H9 (cell line): ENCODE measurements around the gene PRAC2. TPM values are rescaled to one million over a fixed set of nuclear protein-coding genes. Genes with fewer than 3 reads are reported as not detected.

ENCODE experiments used
- DNase-seq: peaks from one replicate; pipeline ENCODE4 v3.0.0-alpha.2; 2017
- H2AFZ ChIP-seq: one replicate; pipeline ENCODE4 v1.6.1; 2013; ENCODE audit warnings: mild to moderate bottlenecking, low read length, control low read depth, moderate library complexity
- H2AK5ac ChIP-seq: 2 replicates; pipeline ENCODE4 v1.6.1; 2013; ENCODE audit warnings: low read length, control low read depth, mixed read lengths; ENCODE audit not compliant: insufficient read length
- H2BK120ac ChIP-seq: one replicate; pipeline ENCODE4 v1.6.1; 2013; ENCODE audit warnings: low read depth, mild to moderate bottlenecking, low read length, control low read depth, inconsistent platforms; ENCODE audit not compliant: poor library complexity, severe bottlenecking
- H2BK12ac ChIP-seq: 2 replicates; pipeline ENCODE4 v1.6.1; 2013; ENCODE audit warnings: low read length, control low read depth, mixed read lengths, low read depth; ENCODE audit not compliant: insufficient read length
- H2BK15ac ChIP-seq: 2 replicates; pipeline ENCODE4 v1.6.1; 2013; ENCODE audit warnings: low read depth, low read length, control low read depth
- H2BK20ac ChIP-seq: one replicate; pipeline ENCODE4 v1.6.1; 2013; ENCODE audit warnings: low read depth, mild to moderate bottlenecking, low read length, control low read depth, inconsistent platforms; ENCODE audit not compliant: poor library complexity, severe bottlenecking
- H2BK5ac ChIP-seq: 2 replicates; pipeline ENCODE4 v1.6.1; 2013; ENCODE audit warnings: low read length, control low read depth, mixed read lengths; ENCODE audit not compliant: insufficient read length
- H3K14ac ChIP-seq: 2 replicates; pipeline ENCODE4 v1.6.1; 2013; ENCODE audit warnings: low read length, control low read depth; ENCODE audit not compliant: insufficient read depth
- H3K18ac ChIP-seq: 2 replicates; pipeline ENCODE4 v1.6.1; 2013; ENCODE audit warnings: low read depth, mild to moderate bottlenecking, mixed read lengths, low read length, control low read depth; ENCODE audit not compliant: insufficient read length
- H3K23ac ChIP-seq: 2 replicates; pipeline ENCODE4 v1.6.1; 2013; ENCODE audit warnings: low read length, control low read depth, mixed read lengths, low read depth; ENCODE audit not compliant: insufficient read length
- H3K23me2 ChIP-seq: 2 replicates; pipeline ENCODE4 v1.6.1; 2013; ENCODE audit warnings: low read depth, mild to moderate bottlenecking, mixed read lengths, low read length, control low read depth; ENCODE audit not compliant: insufficient read length, poor library complexity, severe bottlenecking
- H3K27ac ChIP-seq: 2 replicates; pipeline ENCODE4 v1.5.1; 2013; ENCODE audit warnings: low read length, control low read depth, mixed read lengths, low read depth; ENCODE audit not compliant: insufficient read length
- H3K27me3 ChIP-seq: 2 replicates; pipeline ENCODE4 v1.6.1; 2013; ENCODE audit warnings: low read length, control low read depth, inconsistent platforms; ENCODE audit not compliant: insufficient read depth
- H3K4ac ChIP-seq: 2 replicates; pipeline ENCODE4 v1.6.1; 2013; ENCODE audit warnings: low read depth, mild to moderate bottlenecking, control low read depth, inconsistent platforms, low read length, moderate library complexity
- H3K4me1 ChIP-seq: 2 replicates; pipeline ENCODE4 v1.6.1; 2013; ENCODE audit warnings: low read length, control low read depth, inconsistent platforms; ENCODE audit not compliant: insufficient read depth
- H3K4me2 ChIP-seq: 2 replicates; pipeline ENCODE4 v1.6.1; 2013; ENCODE audit warnings: low read length, control low read depth, mixed read lengths; ENCODE audit not compliant: insufficient read length, insufficient read depth
- H3K56ac ChIP-seq: 2 replicates; pipeline ENCODE4 v1.6.1; 2013; ENCODE audit warnings: low read depth, mild to moderate bottlenecking, mixed read lengths, low read length, control low read depth; ENCODE audit not compliant: insufficient read length
- H3K79me1 ChIP-seq: 2 replicates; pipeline ENCODE4 v1.6.1; 2013; ENCODE audit warnings: low read depth, mild to moderate bottlenecking, moderate library complexity, low read length, control low read depth, inconsistent platforms; ENCODE audit not compliant: insufficient read depth, poor library complexity, severe bottlenecking
- H3K79me2 ChIP-seq: 2 replicates; pipeline ENCODE4 v1.6.1; 2013; ENCODE audit warnings: low read length, control low read depth, inconsistent platforms; ENCODE audit not compliant: insufficient read depth
- H3K9ac ChIP-seq: 2 replicates; pipeline ENCODE4 v1.6.1; 2013; ENCODE audit warnings: low read length, control low read depth, mixed read lengths; ENCODE audit not compliant: insufficient read length; ENCODE audit errors: extremely low read depth
- H3K9me3 ChIP-seq: one replicate; pipeline ENCODE4 v1.6.1; 2013; ENCODE audit warnings: low read depth, low read length, inconsistent platforms; ENCODE audit not compliant: control insufficient read depth
- H3T11ph ChIP-seq: one replicate; pipeline ENCODE4 v1.6.1; 2013; ENCODE audit warnings: mild to moderate bottlenecking, low read length, control low read depth, inconsistent platforms
- H4K20me1 ChIP-seq: one replicate; pipeline ENCODE4 v1.6.1; 2013; ENCODE audit not compliant: control insufficient read depth, insufficient read length, insufficient read depth
- H4K5ac ChIP-seq: 2 replicates; pipeline ENCODE4 v1.6.1; 2013; ENCODE audit warnings: low read depth, mild to moderate bottlenecking, mixed read lengths, low read length, control low read depth; ENCODE audit not compliant: insufficient read length
- H4K8ac ChIP-seq: replicated peaks from 2 replicates; pipeline ENCODE4 v1.6.1; 2013; ENCODE audit warnings: low read length, control low read depth, mixed read lengths, low read depth; ENCODE audit not compliant: insufficient read length
- H4K91ac ChIP-seq: 2 replicates; pipeline ENCODE4 v1.6.1; 2013; ENCODE audit warnings: low read depth, mild to moderate bottlenecking, moderate library complexity, mixed read lengths, low read length, control low read depth; ENCODE audit not compliant: insufficient read length
- H3K27ac Mint-ChIP-seq, 3 experiments: 2 replicates in 2 of 3; 3 replicates in 1 of 3; pipeline ENCODE4 v1.8.0; 2020 to 2021; ENCODE audit warnings: mixed read lengths in 3 of 3, mild to moderate bottlenecking in 1 of 3, moderate library complexity in 1 of 3
- H3K27me3 Mint-ChIP-seq: 2 replicates; pipeline ENCODE4 v1.8.0; 2021; ENCODE audit warnings: low read depth, mild to moderate bottlenecking, moderate library complexity, mixed read lengths
- H3K36me3 Mint-ChIP-seq, 3 experiments: 2 replicates in 2 of 3; 3 replicates in 1 of 3; pipeline ENCODE4 v1.8.0; 2020 to 2021; ENCODE audit warnings: low read depth in 3 of 3, mixed read lengths in 3 of 3; ENCODE audit not compliant: insufficient read depth in 1 of 3
- H3K4me1 Mint-ChIP-seq, 2 experiments: 2 replicates each; pipeline ENCODE4 v1.8.0; 2020; ENCODE audit warnings: mixed read lengths in 2 of 2
- H3K4me3 Mint-ChIP-seq, 2 experiments: 2 replicates in 1 of 2; 3 replicates in 1 of 2; pipeline ENCODE4 v1.8.0; 2020 to 2021; ENCODE audit warnings: mild to moderate bottlenecking in 2 of 2, mixed read lengths in 2 of 2, moderate library complexity in 1 of 2
- H3K9me3 Mint-ChIP-seq, 2 experiments: 2 replicates in 1 of 2; 3 replicates in 1 of 2; pipeline ENCODE4 v1.8.0; 2020; ENCODE audit warnings: mild to moderate bottlenecking in 2 of 2, mixed read lengths in 2 of 2, moderate library complexity in 1 of 2
- WGBS: extraction: QIAGEN DNeasy Blood & Tissue Kit; methylation state at CpG from one replicate; pipeline ENCODE4 v1.1.7; 2013; ENCODE audit warnings: missing lambda C conversion rate, low lambda C conversion rate, mixed read lengths; ENCODE audit not compliant: insufficient read length; ENCODE audit errors: extremely low coverage; 5-methylcytosine and 5-hydroxymethylcytosine counted together
- total RNA-seq: library from RNA; stranded (reverse); gene quantifications from 2 replicates; pipeline ENCODE4 v1.2.1, GENCODE V29; 2021
- TF ChIP-seq, protein P1 (sequence below): fragments of 200-600 bp; sonication (generic); conservative IDR thresholded peaks from 3 replicates; pipeline ENCODE4 v1.8.0; 2021; ENCODE audit warnings: antibody characterized with exemption, mild to moderate bottlenecking

PRAC2 gene
- total RNA-seq, 1 experiment from 2014 or later, result not detected

DNA sequence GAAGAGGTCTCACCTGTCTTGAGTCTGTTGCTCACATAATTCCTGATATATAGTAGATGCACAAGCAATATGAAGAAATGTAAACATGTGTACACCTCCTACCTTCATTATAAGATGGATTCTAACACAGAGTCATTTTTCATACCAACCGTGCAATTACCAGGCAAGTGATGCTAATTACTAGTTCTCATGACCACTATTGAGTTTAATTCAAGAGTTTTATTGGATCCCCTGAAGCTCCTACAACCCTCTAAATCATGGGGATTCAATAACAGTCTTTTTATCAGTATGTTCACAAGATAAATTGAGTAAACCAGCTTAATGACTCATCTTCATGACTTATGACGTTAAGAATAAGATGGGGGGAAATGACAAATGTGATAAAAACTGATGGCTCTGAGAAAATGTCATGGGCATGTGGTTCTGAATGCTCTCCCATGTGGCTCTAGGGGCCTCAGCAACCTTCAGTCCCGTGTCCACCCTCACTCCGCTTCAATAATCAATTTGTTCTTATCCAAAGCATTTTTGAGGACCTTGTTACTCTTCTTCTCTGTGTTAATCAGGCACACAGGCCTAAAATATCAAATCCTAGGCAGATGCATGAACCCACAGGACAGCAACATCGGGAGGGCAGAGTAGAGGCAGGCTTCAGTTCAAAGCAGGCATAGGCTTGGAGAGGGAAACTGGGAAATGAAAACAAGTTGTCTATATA, 43.4 kb upstream of the PRAC2 start:
- H3K4me1 Mint-ChIP-seq, result peaks cover 4 to 6% of the 10 kb centered on the region in 2 experiments; a peak in 3 of 4 replicates

More for the DNA sequence above, 43.4 kb upstream of the PRAC2 start:
- no peak overlapping the region for H4K5ac ChIP-seq
- no peaks in the 10 kb centered on the region for H3K79me1 ChIP-seq
- H3K23me2 ChIP-seq, result no peaks in the 10 kb centered on the region
- H4K8ac ChIP-seq, result no peak overlapping the region
- H4K91ac ChIP-seq, result no peak overlapping the region
- peak; percentile 10 for DNase-seq
- no peak overlapping the region for H2BK15ac ChIP-seq
- H3K79me2 ChIP-seq, result no peaks in the 10 kb centered on the region
- Mint-ChIP-seq H3K27me3 (peaks cover 91% of the 10 kb centered on the region), H3K9me3 (no peaks in the 10 kb centered on the region; a peak in 1 of 5 replicates), H3K27ac (no peak overlapping the region), H3K36me3 (no peaks in the 10 kb centered on the region), H3K4me3 (no peak overlapping the region)
- no peak overlapping the region for H3T11ph ChIP-seq
- H2BK12ac ChIP-seq, result no peak overlapping the region
- no peak overlapping the region for H3K27ac ChIP-seq
- H3K23ac ChIP-seq, result no peak overlapping the region
- H2BK5ac ChIP-seq, result no peak overlapping the region
- no peak overlapping the region for H3K14ac ChIP-seq
- H2AFZ ChIP-seq, result no peak overlapping the region
- H3K4ac ChIP-seq, result no peak overlapping the region
- no peak overlapping the region for H3K9ac ChIP-seq
- no peaks in the 10 kb centered on the region for H4K20me1 ChIP-seq
- TF ChIP-seq, protein P1, sequence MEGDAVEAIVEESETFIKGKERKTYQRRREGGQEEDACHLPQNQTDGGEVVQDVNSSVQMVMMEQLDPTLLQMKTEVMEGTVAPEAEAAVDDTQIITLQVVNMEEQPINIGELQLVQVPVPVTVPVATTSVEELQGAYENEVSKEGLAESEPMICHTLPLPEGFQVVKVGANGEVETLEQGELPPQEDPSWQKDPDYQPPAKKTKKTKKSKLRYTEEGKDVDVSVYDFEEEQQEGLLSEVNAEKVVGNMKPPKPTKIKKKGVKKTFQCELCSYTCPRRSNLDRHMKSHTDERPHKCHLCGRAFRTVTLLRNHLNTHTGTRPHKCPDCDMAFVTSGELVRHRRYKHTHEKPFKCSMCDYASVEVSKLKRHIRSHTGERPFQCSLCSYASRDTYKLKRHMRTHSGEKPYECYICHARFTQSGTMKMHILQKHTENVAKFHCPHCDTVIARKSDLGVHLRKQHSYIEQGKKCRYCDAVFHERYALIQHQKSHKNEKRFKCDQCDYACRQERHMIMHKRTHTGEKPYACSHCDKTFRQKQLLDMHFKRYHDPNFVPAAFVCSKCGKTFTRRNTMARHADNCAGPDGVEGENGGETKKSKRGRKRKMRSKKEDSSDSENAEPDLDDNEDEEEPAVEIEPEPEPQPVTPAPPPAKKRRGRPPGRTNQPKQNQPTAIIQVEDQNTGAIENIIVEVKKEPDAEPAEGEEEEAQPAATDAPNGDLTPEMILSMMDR, result no peak
- no peaks in the 10 kb centered on the region for H3K4me1 ChIP-seq
- no peak overlapping the region for H2BK120ac ChIP-seq
- no peak overlapping the region for H3K56ac ChIP-seq
- H3K4me2 ChIP-seq, result no peak overlapping the region
- H3K9me3 ChIP-seq, result no peaks in the 10 kb centered on the region
- H3K27me3 ChIP-seq, result peaks cover 6% of the 10 kb centered on the region; the same call in 1 of the 2 replicates
- no peak overlapping the region for H2BK20ac ChIP-seq
- no peak overlapping the region for H2AK5ac ChIP-seq
- H3K18ac ChIP-seq, result no peak overlapping the region
- no CpG with 5 or more reads among the region's 5 CpGs for WGBS
